Erythroblast (primary cell): ENCODE measurements around the gene DCLRE1B.

Experiments used
- GATA1 ChIP-seq: IDR thresholded peaks from 2 replicates; pipeline ENCODE4 v1.6.1; 2011; ENCODE audit warnings: low read depth, mild to moderate bottlenecking, control low read depth, low read length, moderate library complexity
- POLR2A ChIP-seq: IDR thresholded peaks from 2 replicates; pipeline ENCODE4 v1.6.1; 2011; ENCODE audit warnings: mild to moderate bottlenecking, low read length

- TF ChIP-seq POLR2A (peak; percentile 74), GATA1 (no peak)
These were observed 33.5 kb upstream of the DCLRE1B start, which contains the start of gene PTPN22 for GRCh38 chr1:113871597-113872113.
